H1 (cell line): Measurements from ENCODE around the gene GTF2A2. TPM values are rescaled to one million over a fixed set of nuclear protein-coding genes. Genes with fewer than 3 reads are reported as not detected.

ENCODE experiments used
- CTCF ChIA-PET: fragments of 300-600 bp; sonication (Branson Sonifier 250); formaldehyde crosslinking; loops from one replicate; lab custom pipeline; 2021; ENCODE audit not compliant: partially characterized antibody; lab: Charles Lee
- POLR2A ChIA-PET: fragments of 300-600 bp; sonication (Branson Sonifier 250); formaldehyde crosslinking; loops from one replicate; lab custom pipeline; 2021; ENCODE audit warnings: inconsistent platforms; ENCODE audit not compliant: partially characterized antibody; lab: Charles Lee
- DNase-seq, 2 experiments: peaks; one replicate each; pipeline versions ENCODE4 v3.0.0 to v3.0.0-alpha.2; 2010 to 2022; ENCODE audit warnings: low spot score in 2 of 2, low read depth in 1 of 2, mixed read lengths in 1 of 2
- FAIRE-seq: peaks from 2 replicates; lab custom pipeline; 2011; peaks lifted over from hg19 to GRCh38; lab: Jason Lieb, UNC
- H2AFZ ChIP-seq: 2 replicates; pipeline ENCODE4 v1.8.1; 2012; ENCODE audit warnings: low read length, inconsistent platforms
- H2AK5ac ChIP-seq: 2 replicates; pipeline ENCODE4 v1.6.1; 2013; ENCODE audit warnings: low read depth, low read length
- H2BK120ac ChIP-seq: replicated peaks from 2 replicates; pipeline ENCODE3; 2013; ENCODE audit warnings: low read depth, low read length, inconsistent platforms
- H2BK12ac ChIP-seq: 2 replicates; pipeline ENCODE4 v1.6.1; 2013; ENCODE audit warnings: low read depth, low read length
- H2BK15ac ChIP-seq: 2 replicates; pipeline ENCODE4 v1.6.1; 2013; ENCODE audit warnings: low read length
- H2BK20ac ChIP-seq: 2 replicates; pipeline ENCODE4 v1.6.1; 2013; ENCODE audit warnings: low read length
- H2BK5ac ChIP-seq: 2 replicates; pipeline ENCODE4 v1.6.1; 2013; ENCODE audit warnings: low read depth, low read length
- H3K14ac ChIP-seq: 2 replicates; pipeline ENCODE4 v1.6.1; 2013; ENCODE audit warnings: inconsistent platforms; ENCODE audit not compliant: insufficient read length
- H3K18ac ChIP-seq: 2 replicates; pipeline ENCODE4 v1.6.1; 2013; ENCODE audit warnings: low read length; ENCODE audit errors: extremely low read depth
- H3K23ac ChIP-seq: 2 replicates; pipeline ENCODE4 v1.6.1; 2013; ENCODE audit warnings: inconsistent platforms; ENCODE audit not compliant: insufficient read length
- H3K23me2 ChIP-seq: 2 replicates; pipeline ENCODE4 v1.6.1; 2013; ENCODE audit warnings: low read depth, low read length
- H3K27ac ChIP-seq: 2 replicates; pipeline ENCODE4 v1.6.1; 2011; ENCODE audit warnings: low read depth, low read length, inconsistent platforms
- H3K27me3 ChIP-seq, 4 experiments: replicated peaks in 1 of 4; 1 replicate in 1 of 4; 2 replicates in 3 of 4; pipeline versions ENCODE4 v1.6.1 to v1.8.1; 2011 to 2013; ENCODE audit warnings: low read length in 3 of 4, mild to moderate bottlenecking in 3 of 4, inconsistent platforms in 2 of 4, mixed read lengths in 2 of 4, moderate library complexity in 1 of 4; ENCODE audit not compliant: control insufficient read depth in 3 of 4, insufficient read depth in 3 of 4; ENCODE audit errors: extremely low read depth in 1 of 4
- H3K36me3 ChIP-seq, 4 experiments: 2 replicates each; pipeline versions ENCODE4 v1.6.1 to v1.8.1; 2011 to 2013; ENCODE audit warnings: mild to moderate bottlenecking in 4 of 4, low read length in 3 of 4, moderate library complexity in 2 of 4, control low read depth in 1 of 4, inconsistent platforms in 1 of 4; ENCODE audit not compliant: insufficient read depth in 4 of 4, control insufficient read depth in 2 of 4
- H3K4ac ChIP-seq: replicated peaks from 2 replicates; pipeline ENCODE3; 2013; ENCODE audit warnings: low read length, low read depth, mixed read lengths, inconsistent platforms; ENCODE audit not compliant: insufficient read length
- H3K4me1 ChIP-seq, 4 experiments: replicated peaks in 1 of 4; 1 replicate in 1 of 4; 2 replicates in 3 of 4; pipeline versions ENCODE4 v1.6.1 to v1.8.1; 2011 to 2013; ENCODE audit warnings: low read length in 3 of 4, inconsistent platforms in 2 of 4, mixed read lengths in 1 of 4; ENCODE audit not compliant: insufficient read depth in 4 of 4, control insufficient read depth in 3 of 4
- H3K4me2 ChIP-seq, 2 experiments: 2 replicates each; pipeline versions ENCODE4 v1.6.1 to v1.8.1; 2011 to 2013; ENCODE audit warnings: low read depth in 2 of 2, low read length in 2 of 2, control low read depth in 1 of 2, inconsistent platforms in 1 of 2, mild to moderate bottlenecking in 1 of 2; ENCODE audit not compliant: insufficient read depth in 1 of 2
- H3K4me3 ChIP-seq, 4 experiments: fragments of 200-600, 300-600 bp in 1 of 4; sonication (generic), shearing (Covaris generic), sonication (Bioruptor Twin) in 1 of 4; 2 replicates each; pipeline versions ENCODE4 v1.5.1 to v1.8.1; 2011 to 2016; ENCODE audit warnings: low read length in 4 of 4, low read depth in 3 of 4, control low read depth in 2 of 4, inconsistent platforms in 2 of 4, mild to moderate bottlenecking in 2 of 4, mixed read lengths in 1 of 4, moderate library complexity in 1 of 4; ENCODE audit not compliant: insufficient read depth in 2 of 4; ENCODE audit errors: extremely low read depth in 1 of 4
- H3K56ac ChIP-seq: replicated peaks from 2 replicates; pipeline ENCODE3; 2013; ENCODE audit warnings: low read depth, mild to moderate bottlenecking, mixed read lengths, low read length, inconsistent platforms; ENCODE audit not compliant: insufficient read length
- H3K79me1 ChIP-seq: 2 replicates; pipeline ENCODE4 v1.6.1; 2013; ENCODE audit warnings: low read depth, low read length, control low read depth
- H3K79me2 ChIP-seq, 2 experiments: 2 replicates each; pipeline versions ENCODE4 v1.6.1 to v1.8.1; 2012 to 2013; ENCODE audit warnings: low read length in 2 of 2, mild to moderate bottlenecking in 2 of 2, inconsistent platforms in 1 of 2; ENCODE audit not compliant: insufficient read depth in 2 of 2, control insufficient read depth in 1 of 2
- H3K9ac ChIP-seq, 4 experiments: replicated peaks in 1 of 4; 1 replicate in 1 of 4; 2 replicates in 3 of 4; pipeline versions ENCODE4 v1.6.1 to v1.8.1; 2011 to 2013; ENCODE audit warnings: low read depth in 3 of 4, low read length in 3 of 4, control low read depth in 2 of 4, mild to moderate bottlenecking in 2 of 4, moderate library complexity in 2 of 4, inconsistent platforms in 1 of 4; ENCODE audit errors: extremely low read depth in 1 of 4
- H3K9me3 ChIP-seq, 2 experiments: 2 replicates each; pipeline versions ENCODE4 v1.6.1 to v1.8.1; 2012 to 2013; ENCODE audit warnings: mild to moderate bottlenecking in 2 of 2, moderate library complexity in 2 of 2, control low read depth in 1 of 2, inconsistent platforms in 1 of 2, low read depth in 1 of 2, low read length in 1 of 2, mixed read lengths in 1 of 2; ENCODE audit not compliant: insufficient read depth in 2 of 2
- H4K20me1 ChIP-seq, 2 experiments: replicated peaks in 1 of 2; 2 replicates each; pipeline versions ENCODE3 to v1.8.1; 2011 to 2013; ENCODE audit warnings: inconsistent platforms in 2 of 2, low read length in 2 of 2, mild to moderate bottlenecking in 1 of 2; ENCODE audit not compliant: insufficient read depth in 2 of 2, control insufficient read depth in 1 of 2
- H4K5ac ChIP-seq: 2 replicates; pipeline ENCODE4 v1.6.1; 2013; ENCODE audit warnings: low read length, low read depth, mixed read lengths, inconsistent platforms; ENCODE audit not compliant: insufficient read length
- H4K8ac ChIP-seq: 2 replicates; pipeline ENCODE4 v1.8.0; 2013; ENCODE audit warnings: mild to moderate bottlenecking, moderate library complexity, low read length, inconsistent platforms; ENCODE audit not compliant: insufficient read depth; ENCODE audit errors: extremely low read depth
- H4K91ac ChIP-seq: replicated peaks from 2 replicates; pipeline ENCODE3; 2013; ENCODE audit warnings: low read length, mixed read lengths, inconsistent platforms; ENCODE audit not compliant: insufficient read length
- CTBP2 ChIP-seq: IDR thresholded peaks from 2 replicates; pipeline ENCODE4 v1.7.0; 2011; ENCODE audit warnings: borderline replicate concordance, mild to moderate bottlenecking, moderate library complexity, mixed read lengths, low read length; ENCODE audit not compliant: insufficient read depth, insufficient read length
- CTCF ChIP-seq, 3 experiments: IDR thresholded peaks; 1 replicate in 2 of 3; 2 replicates in 1 of 3; pipeline versions ENCODE4 v1.5.1 to v1.6.1; 2011; ENCODE audit warnings: low read length in 3 of 3, mild to moderate bottlenecking in 3 of 3, inconsistent platforms in 2 of 3, low read depth in 1 of 3, moderate library complexity in 1 of 3; ENCODE audit not compliant: insufficient read depth in 1 of 3; ENCODE audit errors: control extremely low read depth in 1 of 3
- EGR1 ChIP-seq: IDR thresholded peaks from 2 replicates; pipeline ENCODE4 v1.6.1; 2011; ENCODE audit warnings: low read depth, low read length, borderline replicate concordance
- JUND ChIP-seq: IDR thresholded peaks from 2 replicates; pipeline ENCODE4 v1.6.1; 2011; ENCODE audit warnings: mild to moderate bottlenecking, improper control_type of control experiment, low read length
- NRF1 ChIP-seq: IDR thresholded peaks from 2 replicates; pipeline ENCODE4 v1.6.1; 2011; ENCODE audit warnings: mild to moderate bottlenecking, low read depth, low read length, improper control_type of control experiment
- SRF ChIP-seq: IDR thresholded peaks from 2 replicates; pipeline ENCODE4 v1.6.1; 2011; ENCODE audit warnings: mild to moderate bottlenecking, low read depth, low read length, moderate library complexity
- TEAD4 ChIP-seq: IDR thresholded peaks from 2 replicates; pipeline ENCODE4 v1.6.1; 2012; ENCODE audit warnings: low read depth, low read length, inconsistent platforms, mixed read lengths
- YY1 ChIP-seq: IDR thresholded peaks from 2 replicates; pipeline ENCODE4 v1.6.1; 2011; ENCODE audit warnings: low read depth, mild to moderate bottlenecking, low read length
- WGBS, 2 experiments: shearing (Covaris generic) in 1 of 2; methylation state at CpG; one replicate each; pipeline versions ENCODE4 v1.1.6 to v1.1.7; 2013 to 2015; ENCODE audit warnings: low lambda C conversion rate in 2 of 2, mixed read lengths in 2 of 2, inconsistent platforms in 1 of 2, low coverage in 1 of 2, missing lambda C conversion rate in 1 of 2; ENCODE audit not compliant: insufficient replicate concordance in 2 of 2, insufficient coverage in 1 of 2, insufficient read length in 1 of 2; ENCODE audit errors: extremely low coverage in 1 of 2, missing lambda C conversion rate in 1 of 2; 5-methylcytosine and 5-hydroxymethylcytosine counted together
- polyA plus RNA-seq, 7 experiments: library from polyadenylated mRNA; depleted of rRNA in 3 of 7; stranded (reverse) in 5 of 7; unstranded in 2 of 7; fragments of >200 nt in 5 of 7; fragments of 200-250 nt in 2 of 7; gene quantifications; 1 replicate in 5 of 7; 2 replicates in 1 of 7; 4 replicates in 1 of 7; pipeline versions ENCODE4 v1.2.1 to v1.2.3, GENCODE V29; 2011 to 2013; ENCODE audit warnings: missing spikeins in 2 of 7, mixed read lengths in 2 of 7
- total RNA-seq: library from RNA; stranded (reverse); fragmentation: NEBNext Ultra II Directional; extraction: Animal tissue kit (Norgen Biotek cat#: 25700); gene quantifications from 2 replicates; pipeline ENCODE4 v1.2.1, GENCODE V29; 2021

Gene GTF2A2
- total and polyA plus RNA-seq, 2 of the 8 experiments (the other 6 are each of a cell fraction or from before 2014, with no cell fraction given): 52.2 to 161 TPM

- H4K91ac ChIP-seq: no peak overlapping the region
- H4K8ac ChIP-seq: no peak overlapping the region
- no peak overlapping the region for H2BK20ac ChIP-seq
- no peak overlapping the region for H3K18ac ChIP-seq
- peaks cover 2 to 3% of the 10 kb centered on the region in 2 experiments for H4K20me1 ChIP-seq
- peak overlapping the region; percentile 84 to 95 (median 90); a peak in 5 of 8 replicates for H3K4me3 ChIP-seq
- no peak for FAIRE-seq
- no peak overlapping the region for H3K14ac ChIP-seq
- no peak overlapping the region; a peak in 1 of 4 replicates for H3K4me2 ChIP-seq
- peak in 1 of 2 experiments; percentile 48 for DNase-seq
- no peak overlapping the region for H2BK15ac ChIP-seq
- no peak overlapping the region for H2AK5ac ChIP-seq
- H3K23me2 ChIP-seq: peaks cover 5% of the 10 kb centered on the region
- peaks cover 0 to 7% (median 0%) of the 10 kb centered on the region in 4 experiments; a peak in 1 of 7 replicates for H3K4me1 ChIP-seq
- WGBS, 2 experiments: 71% methylated on average over 21 of the region's 23 CpGs; no CpG with 5 or more reads in 1 of the 2 experiments
- H2AFZ ChIP-seq: no peak overlapping the region
- TF ChIP-seq JUND: no peak
- TF ChIP-seq CTBP2: no peak
- no peak for TF ChIP-seq CTCF (IDR thresholded peaks at IDR 0.05; ENCODE audit: control extremely low read depth in 1 of 3, insufficient read depth in 1 of 3, low read depth in 1 of 3, low read length in 3 of 3)
- TF ChIP-seq YY1: no peak
- TF ChIP-seq NRF1: no peak
- TF ChIP-seq TEAD4: no peak
- TF ChIP-seq EGR1: no peak
- TF ChIP-seq SRF: no peak
- H3K9ac ChIP-seq: no peak overlapping the region
- H3K9me3 ChIP-seq: no peaks in the 10 kb centered on the region
- no peak overlapping the region for H2BK120ac ChIP-seq
- no peak overlapping the region for H4K5ac ChIP-seq
- peaks cover 0 to 33% (median 6%) of the 10 kb centered on the region in 4 experiments; a peak in 4 of 8 replicates for H3K36me3 ChIP-seq
- POLR2A ChIA-PET: interaction anchor here (0.7 to 1.8 kb wide), 9 partner anchors 11 to 332 kb away, joined by 3 to 9 read pairs (median 4); partner anchors contain the start of gene BNIP2
- peaks cover 17% of the 10 kb centered on the region for H3K79me1 ChIP-seq
- no peak overlapping the region for H3K56ac ChIP-seq
- no peak overlapping the region for H3K27ac ChIP-seq
- H3K23ac ChIP-seq: no peak overlapping the region
- CTCF ChIA-PET: interaction anchor here (0.9 to 1.2 kb wide), 3 partner anchors 9 to 125 kb away, joined by 3 to 10 read pairs (median 4); no protein-coding TSS in a partner anchor
- no peaks in the 10 kb centered on the region for H3K27me3 ChIP-seq
- H2BK5ac ChIP-seq: no peak overlapping the region
- H2BK12ac ChIP-seq: no peak overlapping the region
- H3K4ac ChIP-seq: no peak overlapping the region
- peaks cover 22 to 43% of the 10 kb centered on the region in 2 experiments for H3K79me2 ChIP-seq
Observed at GRCh38 chr15:59657635-59658125, 365 bp upstream of the GTF2A2 start.
